Endodermal cell (in vitro differentiated cells): ENCODE data around the gene CCNQ. TPM values are rescaled to one million over a fixed set of nuclear protein-coding genes. Genes with fewer than 3 reads are reported as not detected.
A peak's percentile ranks its signal among the peaks of the same experiment; 100 is the strongest.

Experiments
- DNase-seq: peaks from one replicate; pipeline ENCODE4 v3.0.0-alpha.2; 2017
- H3K27ac ChIP-seq: 2 replicates; pipeline ENCODE4 v1.5.1; 2013; ENCODE audit warnings: mild to moderate bottlenecking, low read depth, low read length, moderate library complexity
- H3K27me3 ChIP-seq: 2 replicates; pipeline ENCODE4 v1.6.1; 2013; ENCODE audit warnings: mild to moderate bottlenecking, low read length, moderate library complexity; ENCODE audit not compliant: insufficient read depth, control insufficient read depth, poor library complexity, severe bottlenecking
- H3K36me3 ChIP-seq: 2 replicates; pipeline ENCODE4 v1.7.0; 2013; ENCODE audit warnings: mild to moderate bottlenecking, low read length, moderate library complexity; ENCODE audit not compliant: control insufficient read depth, insufficient read depth
- H3K4me1 ChIP-seq: one replicate; pipeline ENCODE4 v1.7.0; 2013; ENCODE audit warnings: low read length; ENCODE audit not compliant: control insufficient read depth, insufficient read depth
- H3K4me3 ChIP-seq: 2 replicates; pipeline ENCODE4 v1.5.1; 2013; ENCODE audit warnings: mild to moderate bottlenecking, low read length, moderate library complexity
- H3K9ac ChIP-seq: 2 replicates; pipeline ENCODE4 v1.6.1; 2013; ENCODE audit warnings: mild to moderate bottlenecking, low read length, moderate library complexity; ENCODE audit not compliant: poor library complexity, severe bottlenecking; ENCODE audit errors: extremely low read depth
- H3K9me3 ChIP-seq: 2 replicates; pipeline ENCODE4 v1.6.1; 2013; ENCODE audit warnings: mild to moderate bottlenecking, low read length, moderate library complexity; ENCODE audit not compliant: control insufficient read depth
- H3K27ac Mint-ChIP-seq: 2 replicates; pipeline ENCODE4 v1.8.0; 2020; ENCODE audit warnings: mixed read lengths
- H3K27me3 Mint-ChIP-seq: 2 replicates; pipeline ENCODE4 v1.8.0; 2021; ENCODE audit warnings: mild to moderate bottlenecking, mixed read lengths; ENCODE audit not compliant: insufficient read depth
- H3K36me3 Mint-ChIP-seq: 2 replicates; pipeline ENCODE4 v1.8.0; 2020; ENCODE audit warnings: low read depth, mixed read lengths
- H3K4me1 Mint-ChIP-seq: 2 replicates; pipeline ENCODE4 v1.8.0; 2020; ENCODE audit warnings: mixed read lengths
- H3K4me3 Mint-ChIP-seq: 2 replicates; pipeline ENCODE4 v1.8.0; 2020; ENCODE audit warnings: mild to moderate bottlenecking, moderate library complexity, mixed read lengths
- H3K9me3 Mint-ChIP-seq: 2 replicates; pipeline ENCODE4 v1.8.0; 2020; ENCODE audit warnings: mild to moderate bottlenecking, mixed read lengths
- CTCF ChIP-seq: fragments of 200-600 bp; sonication (generic); conservative IDR thresholded peaks from 2 replicates; pipeline ENCODE4 v1.5.0; 2021; ENCODE audit warnings: antibody characterized with exemption, mild to moderate bottlenecking
- WGBS, 2 experiments: methylation state at CpG; one replicate each; pipeline versions ENCODE4 v1.1.5 to v1.1.7; 2013; ENCODE audit warnings: missing lambda C conversion rate in 2 of 2, mixed read lengths in 1 of 2; ENCODE audit not compliant: insufficient coverage in 1 of 2, insufficient read length in 1 of 2; 5-methylcytosine and 5-hydroxymethylcytosine counted together
- total RNA-seq, 2 donors: library from RNA; stranded (reverse); fragmentation: NEBNext Ultra II Directional in 1 of 2; extraction: Animal tissue kit (Norgen Biotek cat#: 25700) in 1 of 2; gene quantifications; 2 replicates in 1 of 2; 3 replicates in 1 of 2; pipeline ENCODE4 v1.2.1, GENCODE V29; 2021

Gene CCNQ
- total RNA-seq, 2 donors from 2014 or later: 17.1 to 20.8 TPM

GRCh38 chrX:153642655-153643430 lies 43.9 kb upstream of the CCNQ start:
- Histone ChIP-seq H3K9ac (no peak overlapping the region), H3K27me3 (peaks cover 67% of the 10 kb centered on the region), H3K36me3 (no peaks in the 10 kb centered on the region), H3K4me3 (no peak overlapping the region), H3K27ac (no peak overlapping the region), H3K4me1 (no peaks in the 10 kb centered on the region), H3K9me3 (no peaks in the 10 kb centered on the region)
- H3K27ac Mint-ChIP-seq: no peak overlapping the region
- DNase-seq: peak; percentile 49
- H3K4me1 Mint-ChIP-seq: peaks cover 3% of the 10 kb centered on the region
- no peak for TF ChIP-seq CTCF
- peak overlapping the region; percentile 35 for H3K4me3 Mint-ChIP-seq
- H3K36me3 Mint-ChIP-seq: no peaks in the 10 kb centered on the region
- peaks cover 42% of the 10 kb centered on the region for H3K9me3 Mint-ChIP-seq
- WGBS, 2 experiments: 8 to 20% methylated on average over 1 to 42 of the region's 48 CpGs
- H3K27me3 Mint-ChIP-seq: peaks cover 75% of the 10 kb centered on the region

DNA sequence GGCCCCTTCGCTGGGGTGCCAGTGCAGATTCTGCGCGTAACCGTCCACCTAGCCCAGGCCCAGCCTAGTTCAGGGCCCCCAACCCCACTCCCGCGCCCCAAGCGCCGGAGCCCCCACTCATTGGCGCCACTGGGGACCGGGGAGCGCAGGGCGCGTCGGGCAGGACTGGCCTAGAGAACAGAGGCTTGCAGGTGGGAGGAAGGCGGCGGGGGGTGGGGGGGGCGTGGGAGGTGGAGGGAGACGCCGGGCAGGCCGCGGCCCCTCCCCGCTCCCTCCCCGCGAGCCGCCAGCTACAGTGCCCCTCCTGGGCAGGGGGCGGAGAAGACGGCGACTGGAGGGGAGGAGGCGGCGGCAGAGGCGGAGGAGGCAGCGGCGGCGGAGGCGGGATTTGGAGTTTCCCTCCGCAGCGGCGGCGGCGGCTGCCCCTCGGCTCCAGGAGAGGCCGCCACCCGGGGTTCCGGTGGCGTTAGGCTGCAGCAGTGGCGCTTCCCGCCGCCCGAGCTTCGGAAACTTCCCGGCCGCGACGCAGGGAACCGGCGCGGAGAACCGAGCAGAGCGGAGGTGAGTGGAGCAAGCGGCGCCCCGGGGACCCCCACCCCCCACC lies 43.2 kb upstream of the CCNQ start:
- no peaks in the 10 kb centered on the region for H3K36me3 ChIP-seq
- Mint-ChIP-seq H3K9me3 (peaks cover 47% of the 10 kb centered on the region), H3K27ac (no peak overlapping the region), H3K36me3 (no peaks in the 10 kb centered on the region), H3K4me3 (no peak overlapping the region), H3K4me1 (peaks cover 3% of the 10 kb centered on the region), H3K27me3 (peaks cover 70% of the 10 kb centered on the region)
- H3K27ac ChIP-seq: no peak overlapping the region
- no peak for TF ChIP-seq CTCF
- H3K27me3 ChIP-seq: peaks cover 60% of the 10 kb centered on the region
- WGBS, 2 experiments: 0 to 1% methylated on average over 2 to 40 of the region's 62 CpGs
- H3K4me1 ChIP-seq: no peaks in the 10 kb centered on the region
- no peak overlapping the region for H3K4me3 ChIP-seq
- no peak overlapping the region for H3K9ac ChIP-seq
- peak; percentile 66 for DNase-seq
- H3K9me3 ChIP-seq: no peaks in the 10 kb centered on the region

- Mint-ChIP-seq H3K27me3 (peaks cover 69% of the 10 kb centered on the region), H3K4me3 (no peak overlapping the region), H3K9me3 (peaks cover 49% of the 10 kb centered on the region), H3K36me3 (no peaks in the 10 kb centered on the region), H3K27ac (no peak overlapping the region), H3K4me1 (peaks cover 3% of the 10 kb centered on the region)
- Histone ChIP-seq H3K36me3 (no peaks in the 10 kb centered on the region), H3K27me3 (peaks cover 56% of the 10 kb centered on the region), H3K4me3 (no peak overlapping the region), H3K27ac (no peak overlapping the region), H3K9ac (no peak overlapping the region), H3K9me3 (no peaks in the 10 kb centered on the region), H3K4me1 (no peaks in the 10 kb centered on the region)
- TF ChIP-seq CTCF: no peak
- 13% methylated on average over 8 of the region's 8 CpGs; no CpG with 5 or more reads in 1 of the 2 experiments for WGBS, 2 experiments
- DNase-seq: peak; percentile 56
Observed at GRCh38 chrX:153641627-153642026, 42.7 kb upstream of the CCNQ start.
